HepG2 (cell line): ENCODE data around the gene PIKFYVE. TPM values are rescaled to one million over a fixed set of nuclear protein-coding genes. Genes with fewer than 3 reads are reported as not detected.

Experiments
- GRHL1 ChIP-seq: sonication (generic); formaldehyde crosslinking; conservative IDR thresholded peaks from 2 replicates; pipeline ENCODE4 v1.8.0; 2022; ENCODE audit warnings: missing genetic modification reagents
- IRF9 ChIP-seq: sonication (generic); formaldehyde crosslinking; IDR thresholded peaks from 2 replicates; pipeline ENCODE4 v1.8.0; 2022; ENCODE audit warnings: missing genetic modification reagents, mild to moderate bottlenecking, borderline replicate concordance
- MBNL3 ChIP-seq: fragments of 250-450 bp; sonication (Bioruptor Pico); conservative IDR thresholded peaks from 2 replicates; pipeline ENCODE4 v1.8.0; 2022; ENCODE audit warnings: mild to moderate bottlenecking, inconsistent platforms
- MIER2 ChIP-seq: IDR thresholded peaks from 2 replicates; pipeline ENCODE4 v1.6.1; 2016; ENCODE audit warnings: missing biosample characterization, missing genetic modification reagents
- PBX2 ChIP-seq: IDR thresholded peaks from 2 replicates; pipeline ENCODE4 v1.6.1; 2016; ENCODE audit warnings: control low read depth
- SRSF4 ChIP-seq: fragments of 200-400 bp; formaldehyde crosslinking; IDR thresholded peaks from one replicate; pipeline ENCODE4 v1.6.1; 2018; ENCODE audit warnings: mild to moderate bottlenecking, low read depth, low read length, moderate library complexity; ENCODE audit not compliant: poor library complexity, severe bottlenecking
- TEF ChIP-seq: sonication (generic); formaldehyde crosslinking; IDR thresholded peaks from 2 replicates; pipeline ENCODE4 v1.5.0; 2020; ENCODE audit warnings: missing genetic modification reagents
- ZHX1 ChIP-seq: sonication (generic); formaldehyde crosslinking; IDR thresholded peaks from 2 replicates; pipeline ENCODE4 v1.8.1; 2022; ENCODE audit warnings: low read depth, mild to moderate bottlenecking, missing genetic modification reagents
- ZHX2 ChIP-seq, 2 experiments: sonication (generic) in 1 of 2; formaldehyde crosslinking in 1 of 2; IDR thresholded peaks; 2 replicates each; pipeline versions ENCODE4 v1.6.1 to v1.9.0; 2014 to 2022; ENCODE audit warnings: antibody characterized with exemption in 1 of 2, borderline replicate concordance in 1 of 2, inconsistent platforms in 1 of 2, low read depth in 1 of 2, missing genetic modification reagents in 1 of 2
- ZNF776 ChIP-seq: sonication (generic); formaldehyde crosslinking; IDR thresholded peaks from 2 replicates; pipeline ENCODE4 v1.4.0; 2020; ENCODE audit warnings: mild to moderate bottlenecking, missing genetic modification reagents
- polyA plus RNA-seq, 8 experiments: library from polyadenylated mRNA; depleted of rRNA in 3 of 8; stranded (reverse) in 7 of 8; unstranded in 1 of 8; fragments of >200 nt; fragmentation: Illumina TruSeq in 4 of 8; extraction: Trizol in 4 of 8; gene quantifications; 2 replicates each; pipeline versions ENCODE4 v1.2.1 to v1.2.3, GENCODE V29; 2011 to 2016; ENCODE audit warnings: low read depth in 4 of 8, missing spikeins in 1 of 8, mixed read lengths in 1 of 8; ENCODE audit not compliant: insufficient read depth in 1 of 8
- total RNA-seq, 5 experiments: library from RNA; depleted of rRNA; stranded (reverse); fragments of >200 nt; fragmentation: Illumina TruSeq; extraction: Trizol; gene quantifications; 2 replicates each; pipeline ENCODE4 v1.2.3, GENCODE V29; 2016; ENCODE audit warnings: low read depth in 1 of 5

The PIKFYVE gene
- total and polyA plus RNA-seq, 2 of the 13 experiments (the other 11 are each of a cell fraction or from before 2014, with no cell fraction given), result 20.2 to 21.7 TPM

- TF ChIP-seq ZHX2 (IDR thresholded peaks at IDR 0.05; ENCODE audit: low read depth) (no peak), ZHX2 (CRISPR knock-in tag; IDR thresholded peaks at IDR 0.05; ENCODE audit: borderline replicate concordance) (peak; percentile 60; the same call in 1 of the 2 replicates), TEF (peak; percentile 79; the same call in 1 of the 2 replicates), ZNF776 (peak; percentile 64; the same call in 1 of the 2 replicates), SRSF4 (no peak), MBNL3 (no peak), ZHX1 (CRISPR knock-in tag) (peak; percentile 57; the same call in 1 of the 2 replicates), PBX2 (no peak), GRHL1 (CRISPR knock-in tag) (no peak), MIER2 (CRISPR knock-in tag) (peak; percentile 54; the same call in 1 of the 2 replicates), IRF9 (CRISPR knock-in tag) (0 out of 2 replicates have a peak, but pooled peaks have one; percentile 43)
Observed at GRCh38 chr2:208254871-208255556, 11.0 kb upstream of the PIKFYVE start, which contains the start of gene IDH1 (continued).
